ENCODE data around the gene FGFR2. TPM values are rescaled to one million over a fixed set of nuclear protein-coding genes. Genes with fewer than 3 reads are reported as not detected.

Gene FGFR2
- total RNA-seq, 4 donors from 2014 or later = 41.6 to 79.3 (median 60.5) TPM

DNA sequence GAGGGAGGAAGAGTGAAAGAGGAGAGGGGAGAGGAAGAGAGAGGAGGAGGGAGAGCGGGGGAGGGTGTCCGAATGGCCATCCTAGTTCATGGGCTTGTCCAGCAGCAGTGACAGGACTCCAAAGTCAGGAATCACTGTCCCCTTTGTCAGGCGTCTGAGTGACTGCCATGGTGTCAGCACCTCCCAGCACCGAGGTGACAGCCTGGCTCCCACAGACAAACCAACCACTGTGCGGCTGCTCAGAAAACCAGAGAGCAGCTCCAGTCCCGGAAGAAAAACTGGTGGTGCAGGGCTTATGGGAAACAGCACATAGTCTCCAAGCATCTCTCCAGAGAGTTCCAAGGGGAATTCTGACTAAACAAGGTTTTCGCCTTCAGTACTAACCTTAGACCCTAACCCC is 18.9 kb upstream of the FGFR2 start:
- Histone ChIP-seq H3K4me3 (no peak overlapping the region), H3K9me3 (peaks cover 0 to 9% (median 0%) of the 10 kb centered on the region in 3 donors), H3K27ac (no peak overlapping the region), H3K36me3 (no peaks in the 10 kb centered on the region), H3K4me1 (no peaks in the 10 kb centered on the region), H3K27me3 (no peaks in the 10 kb centered on the region)
- no peak for TF ChIP-seq EP300 (IDR thresholded peaks at IDR 0.05)
- TF ChIP-seq, protein P1, sequence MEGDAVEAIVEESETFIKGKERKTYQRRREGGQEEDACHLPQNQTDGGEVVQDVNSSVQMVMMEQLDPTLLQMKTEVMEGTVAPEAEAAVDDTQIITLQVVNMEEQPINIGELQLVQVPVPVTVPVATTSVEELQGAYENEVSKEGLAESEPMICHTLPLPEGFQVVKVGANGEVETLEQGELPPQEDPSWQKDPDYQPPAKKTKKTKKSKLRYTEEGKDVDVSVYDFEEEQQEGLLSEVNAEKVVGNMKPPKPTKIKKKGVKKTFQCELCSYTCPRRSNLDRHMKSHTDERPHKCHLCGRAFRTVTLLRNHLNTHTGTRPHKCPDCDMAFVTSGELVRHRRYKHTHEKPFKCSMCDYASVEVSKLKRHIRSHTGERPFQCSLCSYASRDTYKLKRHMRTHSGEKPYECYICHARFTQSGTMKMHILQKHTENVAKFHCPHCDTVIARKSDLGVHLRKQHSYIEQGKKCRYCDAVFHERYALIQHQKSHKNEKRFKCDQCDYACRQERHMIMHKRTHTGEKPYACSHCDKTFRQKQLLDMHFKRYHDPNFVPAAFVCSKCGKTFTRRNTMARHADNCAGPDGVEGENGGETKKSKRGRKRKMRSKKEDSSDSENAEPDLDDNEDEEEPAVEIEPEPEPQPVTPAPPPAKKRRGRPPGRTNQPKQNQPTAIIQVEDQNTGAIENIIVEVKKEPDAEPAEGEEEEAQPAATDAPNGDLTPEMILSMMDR (IDR thresholded peaks at IDR 0.05) = no peak
- no peak for TF ChIP-seq POLR2A (IDR thresholded peaks at IDR 0.05)
- TF ChIP-seq POLR2AphosphoS5 (IDR thresholded peaks at IDR 0.05) = no peak
- WGBS, 2 donors (ENCODE audit: low coverage in 1 of 2) = 67% methylated on average over 3 of the region's 7 CpGs; no CpG with 5 or more reads in 1 of the 2 donors
- no peak for ATAC-seq

DNA sequence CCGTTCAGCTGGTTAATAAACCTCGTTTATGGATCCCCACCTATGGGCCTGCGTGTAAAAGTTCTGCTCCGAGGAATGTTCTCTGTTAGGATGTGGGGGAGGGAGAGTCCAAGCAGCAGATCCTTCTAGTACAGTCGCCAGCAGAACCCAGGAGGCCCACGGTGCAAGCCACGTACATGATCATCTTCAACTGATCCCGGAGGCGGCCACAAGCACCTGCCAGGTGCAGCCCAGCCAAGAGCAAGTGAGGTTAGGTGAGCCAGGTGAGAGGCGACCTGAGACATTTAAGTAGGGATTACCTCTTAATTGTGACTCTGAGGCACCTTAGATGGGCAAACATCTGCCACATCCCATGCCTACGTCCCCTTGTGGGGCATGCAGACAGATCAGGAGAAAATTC is 18.0 kb upstream of the FGFR2 start:
- WGBS, 2 donors (ENCODE audit: low coverage in 1 of 2) = 60 to 83% methylated on average over 1 to 3 of the region's 11 CpGs
- no peak overlapping the region for H3K27ac ChIP-seq
- H3K4me1 ChIP-seq = no peaks in the 10 kb centered on the region
- no peaks in the 10 kb centered on the region for H3K27me3 ChIP-seq
- ATAC-seq = no peak
- TF ChIP-seq EP300 (IDR thresholded peaks at IDR 0.05) (no peak), POLR2A (IDR thresholded peaks at IDR 0.05) (no peak), POLR2AphosphoS5 (IDR thresholded peaks at IDR 0.05) (no peak)
- TF ChIP-seq, protein P1 (IDR thresholded peaks at IDR 0.05) = no peak
- no peak overlapping the region for H3K4me3 ChIP-seq
- no peaks in the 10 kb centered on the region for H3K36me3 ChIP-seq
- H3K9me3 ChIP-seq = peaks cover 0 to 9% (median 0%) of the 10 kb centered on the region in 3 donors

DNA sequence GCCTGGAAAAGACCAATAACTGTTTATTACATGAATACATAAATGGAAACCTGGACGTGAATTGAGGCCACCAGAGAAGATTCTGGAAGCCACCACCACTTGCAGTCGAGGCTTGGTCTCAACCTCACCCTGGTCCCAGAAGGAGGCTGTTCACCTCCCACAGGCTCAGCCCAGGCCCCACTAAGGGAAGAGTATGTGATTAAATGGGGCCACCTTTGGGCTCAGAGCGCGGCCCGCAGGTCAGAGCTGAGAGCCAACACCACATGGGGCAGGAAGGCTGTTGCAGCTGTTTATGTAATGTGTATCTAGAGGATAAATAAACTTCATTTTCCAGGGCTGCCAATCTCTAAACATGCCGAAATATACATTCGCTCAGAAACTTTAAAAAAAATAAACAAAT is 17.6 kb upstream of the FGFR2 start:
- Histone ChIP-seq H3K9me3 (peaks cover 0 to 9% (median 0%) of the 10 kb centered on the region in 3 donors), H3K36me3 (no peaks in the 10 kb centered on the region), H3K4me1 (no peaks in the 10 kb centered on the region), H3K27ac (no peak overlapping the region), H3K4me3 (no peak overlapping the region), H3K27me3 (no peaks in the 10 kb centered on the region)
- ATAC-seq = no peak
- WGBS, 2 donors (ENCODE audit: low coverage in 1 of 2) = 53 to 91% methylated on average over 2 to 7 of the region's 7 CpGs
- no peak for TF ChIP-seq POLR2A (IDR thresholded peaks at IDR 0.05)
- TF ChIP-seq, protein P1 (IDR thresholded peaks at IDR 0.05) = no peak
- TF ChIP-seq POLR2AphosphoS5 (IDR thresholded peaks at IDR 0.05) = no peak
- TF ChIP-seq EP300 (IDR thresholded peaks at IDR 0.05) = no peak

DNA sequence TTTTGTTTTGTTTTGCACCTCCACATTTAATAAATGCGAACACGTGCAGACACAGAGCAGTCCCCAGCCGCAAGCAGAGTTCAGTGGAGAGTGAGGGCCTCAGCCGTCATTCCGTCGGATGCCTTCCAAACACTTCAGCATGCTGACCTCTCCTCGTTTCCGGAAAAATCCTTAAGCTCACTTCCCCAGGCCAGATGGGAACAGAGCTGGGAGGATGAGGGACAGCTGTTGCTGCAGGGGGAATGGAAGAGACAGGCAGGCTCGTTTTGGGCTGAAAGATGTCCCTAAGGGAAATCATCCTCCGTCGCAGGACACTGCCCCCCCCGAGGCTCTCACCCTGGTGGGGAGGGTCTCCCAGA is 17.2 kb upstream of the FGFR2 start:
- TF ChIP-seq, protein P1 (IDR thresholded peaks at IDR 0.05) = no peak
- TF ChIP-seq EP300 (IDR thresholded peaks at IDR 0.05) (no peak), POLR2AphosphoS5 (IDR thresholded peaks at IDR 0.05) (no peak), POLR2A (IDR thresholded peaks at IDR 0.05) (no peak)
- H3K27ac ChIP-seq = no peak overlapping the region
- H3K27me3 ChIP-seq = no peaks in the 10 kb centered on the region
- no peaks in the 10 kb centered on the region for H3K36me3 ChIP-seq
- no peak for ATAC-seq
- peaks cover 0 to 9% (median 0%) of the 10 kb centered on the region in 3 donors for H3K9me3 ChIP-seq
- WGBS, 2 donors (ENCODE audit: low coverage in 1 of 2) = 28% methylated on average over 7 of the region's 12 CpGs; no CpG with 5 or more reads in 1 of the 2 donors
- H3K4me3 ChIP-seq = no peak overlapping the region
- H3K4me1 ChIP-seq = no peaks in the 10 kb centered on the region

DNA sequence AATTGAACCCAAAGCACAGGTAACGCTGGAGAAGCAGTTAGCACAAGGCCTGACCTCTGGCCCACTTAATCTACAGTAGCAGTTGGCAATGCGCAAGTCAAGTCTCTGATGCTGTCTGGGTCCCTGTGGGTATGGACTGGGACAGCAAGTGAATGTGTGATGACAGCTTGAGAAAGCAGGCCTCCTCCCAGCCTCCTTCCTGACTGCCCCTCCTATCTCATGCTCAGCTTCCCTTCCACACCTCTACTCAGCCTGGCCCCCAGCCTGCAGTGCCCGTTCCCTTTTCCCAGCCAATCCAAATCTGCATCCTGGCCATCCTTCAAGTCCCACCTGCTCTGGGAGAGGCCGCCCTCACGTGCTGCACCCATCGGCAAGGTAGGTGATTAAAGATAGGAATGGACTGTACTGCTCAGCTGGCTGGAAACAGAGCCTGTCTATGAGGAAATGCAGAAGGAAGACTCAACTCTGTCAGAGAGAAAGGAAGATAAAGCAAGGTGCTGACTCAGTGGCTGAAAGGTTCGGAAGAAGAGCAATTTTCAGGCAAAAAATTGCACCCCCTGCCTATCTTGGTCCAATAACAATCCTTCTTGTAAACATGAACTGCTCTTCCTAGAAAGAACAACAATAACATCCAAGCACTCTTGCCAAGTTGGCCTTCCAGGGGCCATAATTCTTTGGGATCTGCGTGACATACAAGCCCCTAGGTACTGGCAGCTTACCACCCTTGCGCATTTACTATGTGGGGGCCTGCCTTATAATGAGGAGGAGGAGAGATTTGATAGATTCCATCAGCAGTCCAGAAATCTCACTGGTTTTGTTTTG is 16.6 kb upstream of the FGFR2 start:
- Histone ChIP-seq H3K9me3 (peaks cover 0 to 9% (median 0%) of the 10 kb centered on the region in 3 donors), H3K4me1 (no peaks in the 10 kb centered on the region), H3K27ac (no peak overlapping the region), H3K27me3 (no peaks in the 10 kb centered on the region), H3K36me3 (no peaks in the 10 kb centered on the region), H3K4me3 (no peak overlapping the region)
- no peak for ATAC-seq
- whole genome bisulfite sequencing, 2 donors (ENCODE audit: low coverage in 1 of 2) = 84 to 94% methylated on average over 4 to 5 of the region's 9 CpGs
- no peak for TF ChIP-seq POLR2AphosphoS5 (IDR thresholded peaks at IDR 0.05)
- no peak for TF ChIP-seq EP300 (IDR thresholded peaks at IDR 0.05)
- no peak for TF ChIP-seq POLR2A (IDR thresholded peaks at IDR 0.05)
- TF ChIP-seq, protein P1 (IDR thresholded peaks at IDR 0.05) = no peak
